GM23338 (cell line): ENCODE results near the gene GPR18. TPM values are rescaled to one million over a fixed set of nuclear protein-coding genes. Genes with fewer than 3 reads are reported as not detected.
A peak's percentile ranks its signal among the peaks of the same experiment; 100 is the strongest.

ENCODE experiments used
- ATAC-seq: fragments of 200-7000 bp; cut with Tn5 transposase; 3 replicates; pipeline ENCODE4 v1.9.1; 2020
- DNase-seq: peaks from one replicate; pipeline ENCODE4 v3.0.0-alpha.2; 2015; ENCODE audit warnings: low spot score
- H2AFZ ChIP-seq: fragments of 200-600 bp; sonication (generic); 2 replicates; pipeline ENCODE4 v1.8.0; 2016; ENCODE audit warnings: antibody characterized with exemption, mild to moderate bottlenecking, moderate library complexity
- H3F3A ChIP-seq: fragments of 200-600 bp; sonication (generic); replicated peaks from 2 replicates; pipeline ENCODE4 v1.8.0; 2017; ENCODE audit warnings: antibody characterized with exemption, mixed run types, low read depth
- H3K27ac ChIP-seq: fragments of 200-600 bp; sonication (generic); 2 replicates; pipeline ENCODE4 v1.6.1; 2016; ENCODE audit warnings: low read depth
- H3K27me3 ChIP-seq: fragments of 200-600 bp; sonication (generic); 2 replicates; pipeline ENCODE4 v1.8.0; 2016; ENCODE audit warnings: mild to moderate bottlenecking, mixed run types, moderate library complexity; ENCODE audit not compliant: insufficient read depth
- H3K36me3 ChIP-seq: fragments of 200-600 bp; sonication (generic); 2 replicates; pipeline ENCODE4 v1.8.0; 2016; ENCODE audit warnings: mild to moderate bottlenecking; ENCODE audit not compliant: insufficient read depth
- H3K4me1 ChIP-seq: fragments of 200-600 bp; sonication (generic); 2 replicates; pipeline ENCODE4 v1.8.0; 2016; ENCODE audit warnings: mild to moderate bottlenecking, moderate library complexity; ENCODE audit not compliant: insufficient read depth
- H3K4me2 ChIP-seq: fragments of 200-600 bp; sonication (generic); 2 replicates; pipeline ENCODE4 v1.7.1; 2017; ENCODE audit warnings: mixed run types
- H3K4me3 ChIP-seq: fragments of 200-600 bp; sonication (generic); 2 replicates; pipeline ENCODE4 v1.6.1; 2016; ENCODE audit warnings: mixed run types
- H3K79me2 ChIP-seq: fragments of 200-600 bp; sonication (generic); replicated peaks from 2 replicates; pipeline ENCODE4 v1.8.0; 2017; ENCODE audit warnings: mild to moderate bottlenecking; ENCODE audit not compliant: insufficient read depth
- H3K9me2 ChIP-seq: fragments of 200-600 bp; sonication (generic); 2 replicates; pipeline ENCODE4 v1.8.0; 2017; ENCODE audit not compliant: insufficient read depth
- H4K20me1 ChIP-seq: fragments of 200-600 bp; sonication (generic); replicated peaks from 2 replicates; pipeline ENCODE4 v1.8.0; 2017; ENCODE audit warnings: mild to moderate bottlenecking; ENCODE audit not compliant: insufficient read depth
- H3K27ac Mint-ChIP-seq: 2 replicates; pipeline ENCODE4 v1.8.0; 2020; ENCODE audit warnings: inconsistent platforms, mild to moderate bottlenecking, moderate library complexity, mixed read lengths
- H3K27me3 Mint-ChIP-seq: 3 replicates; pipeline ENCODE4 v1.8.0; 2022; ENCODE audit warnings: low read depth, mild to moderate bottlenecking, moderate library complexity, mixed read lengths, inconsistent platforms; ENCODE audit not compliant: insufficient read depth, poor library complexity
- H3K36me3 Mint-ChIP-seq: 3 replicates; pipeline ENCODE4 v1.8.0; 2021; ENCODE audit warnings: low read depth, mild to moderate bottlenecking, inconsistent platforms, moderate library complexity, mixed read lengths
- H3K4me1 Mint-ChIP-seq: 3 replicates; pipeline ENCODE4 v1.8.0; 2020; ENCODE audit warnings: mild to moderate bottlenecking, inconsistent platforms, mixed read lengths
- H3K4me3 Mint-ChIP-seq: 3 replicates; pipeline ENCODE4 v1.8.0; 2021; ENCODE audit warnings: moderate library complexity, mild to moderate bottlenecking, inconsistent platforms, mixed read lengths
- H3K9me3 Mint-ChIP-seq: 3 replicates; pipeline ENCODE4 v1.8.0; 2020; ENCODE audit warnings: moderate library complexity, mild to moderate bottlenecking, inconsistent platforms, mixed read lengths
- CREB1 ChIP-seq: fragments of 250-450 bp; sonication (Bioruptor Pico); IDR thresholded peaks from 2 replicates; pipeline ENCODE4 v1.5.0; 2020; ENCODE audit warnings: low read depth, mild to moderate bottlenecking, moderate library complexity
- CTCF ChIP-seq, 2 experiments: fragments of 200-600 bp in 1 of 2; sonication (generic) in 1 of 2; conservative IDR thresholded peaks; 2 replicates each; pipeline versions ENCODE4 v1.5.1 to v1.6.1; 2016 to 2017; ENCODE audit warnings: antibody characterized with exemption in 2 of 2, low read depth in 2 of 2, mild to moderate bottlenecking in 2 of 2, moderate library complexity in 1 of 2
- ETS1 ChIP-seq: IDR thresholded peaks from 2 replicates; pipeline ENCODE4 v1.6.1; 2016; ENCODE audit warnings: antibody characterized with exemption
- EZH2 ChIP-seq: fragments of 200-600 bp; sonication (generic); IDR thresholded peaks from one replicate; pipeline ENCODE4 v1.8.0; 2017; ENCODE audit warnings: antibody characterized with exemption, mild to moderate bottlenecking, low read depth; ENCODE audit not compliant: unreplicated experiment
- EZH2phosphoT487 ChIP-seq: fragments of 200-600 bp; sonication (generic); IDR thresholded peaks from one replicate; pipeline ENCODE4 v1.8.1; 2018; ENCODE audit warnings: antibody characterized with exemption; ENCODE audit not compliant: unreplicated experiment
- JUNB ChIP-seq: IDR thresholded peaks from one replicate; pipeline ENCODE4 v1.6.1; 2016; ENCODE audit warnings: antibody characterized with exemption; ENCODE audit not compliant: unreplicated experiment
- NANOG ChIP-seq: IDR thresholded peaks from 2 replicates; pipeline ENCODE4 v1.6.1; 2016; ENCODE audit warnings: antibody characterized with exemption, borderline replicate concordance
- POLR2AphosphoS5 ChIP-seq: IDR thresholded peaks from 2 replicates; pipeline ENCODE4 v1.6.1; 2016; ENCODE audit warnings: antibody characterized with exemption, low read depth
- REST ChIP-seq: IDR thresholded peaks from one replicate; pipeline ENCODE4 v1.6.1; 2018; ENCODE audit warnings: antibody characterized with exemption; ENCODE audit not compliant: unreplicated experiment
- STAT1 ChIP-seq: IDR thresholded peaks from one replicate; pipeline ENCODE4 v1.6.1; 2016; ENCODE audit warnings: antibody characterized with exemption; ENCODE audit not compliant: unreplicated experiment
- ZNF114 ChIP-seq: fragments of 250-450 bp; sonication (Bioruptor Pico); IDR thresholded peaks from 2 replicates; pipeline ENCODE4 v1.5.0; 2020; ENCODE audit warnings: mild to moderate bottlenecking, moderate library complexity
- ZNF331 ChIP-seq: fragments of 250-450 bp; sonication (Bioruptor Pico); IDR thresholded peaks from 2 replicates; pipeline ENCODE4 v1.5.0; 2020; ENCODE audit warnings: low read depth, mild to moderate bottlenecking, moderate library complexity
- ZNF462 ChIP-seq: fragments of 250-450 bp; sonication (Bioruptor Pico); IDR thresholded peaks from 2 replicates; pipeline ENCODE4 v1.5.0; 2020; ENCODE audit warnings: mild to moderate bottlenecking, moderate library complexity
- polyA plus RNA-seq: library from polyadenylated mRNA; unstranded; fragments of >200 nt; fragmentation: Nextera tagmentation; extraction: Ambion mirVana; gene quantifications from 2 replicates; pipeline ENCODE4 v1.2.1, GENCODE V29; 2016
- total RNA-seq: library from RNA; depleted of rRNA; stranded (reverse); fragments of >200 nt; shearing (Covaris generic); gene quantifications from 2 replicates; pipeline ENCODE4 v1.2.3, GENCODE V29; 2014

The GPR18 gene
- total and polyA plus RNA-seq, 2 experiments from 2014 or later, result 2.6 TPM; not detected in 1

- H3F3A ChIP-seq, result no peaks in the 10 kb centered on the region
- H3K79me2 ChIP-seq, result peaks cover 100% of the 10 kb centered on the region
- H3K27ac ChIP-seq, result peak overlapping the region; percentile 87
- H3K4me2 ChIP-seq, result no peak overlapping the region
- no peak for ATAC-seq
- Mint-ChIP-seq H3K4me3 (no peak overlapping the region), H3K9me3 (no peaks in the 10 kb centered on the region), H3K27me3 (peaks cover 8% of the 10 kb centered on the region), H3K4me1 (peaks cover 34% of the 10 kb centered on the region), H3K36me3 (peaks cover 22% of the 10 kb centered on the region), H3K27ac (no peak overlapping the region; the same call in 1 of the 2 replicates)
- H3K27me3 ChIP-seq, result no peaks in the 10 kb centered on the region
- H3K9me2 ChIP-seq, result no peaks in the 10 kb centered on the region
- no peak for TF ChIP-seq CTCF (conservative IDR thresholded peaks at IDR 0.05; ENCODE audit: low read depth in 2 of 2)
- TF ChIP-seq JUNB, result no peak
- TF ChIP-seq STAT1, result no peak
- TF ChIP-seq POLR2AphosphoS5, result no peak
- no peak for TF ChIP-seq EZH2phosphoT487
- no peak for TF ChIP-seq ETS1
- TF ChIP-seq EZH2, result no peak
- TF ChIP-seq ZNF114, result no peak
- no peak for TF ChIP-seq ZNF331 (CRISPR knock-in tag)
- no peak for TF ChIP-seq NANOG
- no peak for TF ChIP-seq CREB1 (CRISPR knock-in tag)
- no peak for TF ChIP-seq ZNF462 (CRISPR knock-in tag)
- TF ChIP-seq REST, result no peak
- peaks cover 3% of the 10 kb centered on the region; the same call in 1 of the 2 replicates for H3K36me3 ChIP-seq
- H2AFZ ChIP-seq, result no peak overlapping the region
- peaks cover 54% of the 10 kb centered on the region for H4K20me1 ChIP-seq
- H3K4me1 ChIP-seq, result peaks cover 10% of the 10 kb centered on the region
- no peak for DNase-seq
- H3K4me3 ChIP-seq, result no peak overlapping the region
Observed at GRCh38 chr13:99208185-99208584, 50.0 kb downstream of the GPR18 start.
